GM12878 (cell line): ENCODE results near the gene HMBS. TPM values are rescaled to one million over a fixed set of nuclear protein-coding genes. Genes with fewer than 3 reads are reported as not detected.

Source experiments
- BMI1 ChIP-seq: fragments of 450-650 bp; IDR thresholded peaks from 2 replicates; pipeline ENCODE4 v1.6.1; 2016; ENCODE audit warnings: mild to moderate bottlenecking, moderate library complexity, borderline replicate concordance
- IKZF1 ChIP-seq: fragments of 450-650 bp; conservative IDR thresholded peaks from 2 replicates; pipeline ENCODE4 v1.6.1; 2017; ENCODE audit warnings: antibody characterized with exemption, mild to moderate bottlenecking
- IKZF2 ChIP-seq, 2 experiments: fragments of 450-650 bp; IDR thresholded peaks; 2 replicates each; pipeline ENCODE4 v1.6.1; 2017; ENCODE audit warnings: mild to moderate bottlenecking in 2 of 2, moderate library complexity in 2 of 2
- NFYA ChIP-seq: IDR thresholded peaks from 2 replicates; pipeline ENCODE4 v1.6.1; 2011; ENCODE audit warnings: low read depth, mild to moderate bottlenecking, low read length, improper control_type of control experiment, borderline replicate concordance
- NR2C1 ChIP-seq: fragments of 450-650 bp; IDR thresholded peaks from 2 replicates; pipeline ENCODE4 v1.6.1; 2017; ENCODE audit warnings: antibody characterized with exemption, mild to moderate bottlenecking, moderate library complexity
- PAX8 ChIP-seq: fragments of 450-650 bp; IDR thresholded peaks from 2 replicates; pipeline ENCODE4 v1.6.1; 2017; ENCODE audit warnings: mild to moderate bottlenecking, moderate library complexity
- RUNX3 ChIP-seq: IDR thresholded peaks from 2 replicates; pipeline ENCODE4 v1.6.1; 2012; ENCODE audit warnings: low read length, inconsistent platforms
- SIN3A ChIP-seq: IDR thresholded peaks from 2 replicates; pipeline ENCODE4 v1.6.1; 2012; ENCODE audit warnings: low read depth, low read length, improper control_type of control experiment
- SMAD1 ChIP-seq: fragments of 450-650 bp; IDR thresholded peaks from 2 replicates; pipeline ENCODE4 v1.6.1; 2018; ENCODE audit warnings: mild to moderate bottlenecking, low read depth; ENCODE audit not compliant: partially characterized antibody
- SREBF2 ChIP-seq: IDR thresholded peaks from 2 replicates; pipeline ENCODE4 v1.6.1; 2012; ENCODE audit warnings: mild to moderate bottlenecking, low read length
- STAT3 ChIP-seq: IDR thresholded peaks from 2 replicates; pipeline ENCODE4 v1.6.1; 2011; ENCODE audit warnings: low read depth, low read length, improper control_type of control experiment
- TAF1 ChIP-seq: IDR thresholded peaks from 2 replicates; pipeline ENCODE4 v1.6.1; 2011; ENCODE audit warnings: mild to moderate bottlenecking, low read depth, low read length, borderline replicate concordance
- polyA plus RNA-seq, 11 experiments: library from polyadenylated mRNA; depleted of rRNA in 4 of 11; unstranded in 6 of 11; stranded (reverse) in 5 of 11; fragments of >200 nt; fragmentation: Nextera tagmentation in 4 of 11; fragmentation: Illumina TruSeq in 1 of 11; extraction: Ambion mirVana in 4 of 11; extraction: Trizol in 1 of 11; gene quantifications; 1 replicate in 1 of 11; 2 replicates in 10 of 11; pipeline versions ENCODE4 v1.2.1 to v1.2.3, GENCODE V29; 2011 to 2016; ENCODE audit warnings: inconsistent platforms in 2 of 11, missing spikeins in 2 of 11, low read depth in 1 of 11
- total RNA-seq, 4 experiments: library from RNA; depleted of rRNA in 3 of 4; stranded (reverse); fragments of >200 nt in 3 of 4; fragmentation: Illumina TruSeq in 1 of 4; extraction: Trizol in 1 of 4; gene quantifications; 2 replicates each; pipeline versions ENCODE4 v1.2.1 to v1.2.3, GENCODE V29; 2013 to 2021
- TF ChIP-seq, protein P1 (sequence below): fragments of 450-650 bp; formaldehyde crosslinking; IDR thresholded peaks from 2 replicates; pipeline ENCODE4 v1.5.0; 2022; ENCODE audit warnings: mild to moderate bottlenecking, missing genetic modification characterization
- TF ChIP-seq, protein P2 (sequence below): fragments of 450-650 bp; IDR thresholded peaks from 2 replicates; pipeline ENCODE4 v1.6.1; 2017; ENCODE audit warnings: low read depth, mild to moderate bottlenecking, moderate library complexity
- TF ChIP-seq, protein P3 (sequence below): IDR thresholded peaks from 2 replicates; pipeline ENCODE4 v1.6.1; 2011; ENCODE audit warnings: borderline replicate concordance, low read depth, mild to moderate bottlenecking, moderate library complexity, low read length; ENCODE audit not compliant: insufficient read depth, poor library complexity, severe bottlenecking
- TF ChIP-seq, protein P4 (sequence below): IDR thresholded peaks from 2 replicates; pipeline ENCODE4 v1.6.1; 2012; ENCODE audit warnings: low read depth, low read length, improper control_type of control experiment
- TF ChIP-seq, protein P5 (sequence below): fragments of 450-650 bp; IDR thresholded peaks from 2 replicates; pipeline ENCODE4 v1.6.1; 2016; ENCODE audit warnings: mild to moderate bottlenecking

HMBS gene
- total and polyA plus RNA-seq, 10 of the 15 experiments (the other 5 are each of a cell fraction or from before 2014, with no cell fraction given), result 17.7 to 96.7 (median 49.7) TPM

DNA sequence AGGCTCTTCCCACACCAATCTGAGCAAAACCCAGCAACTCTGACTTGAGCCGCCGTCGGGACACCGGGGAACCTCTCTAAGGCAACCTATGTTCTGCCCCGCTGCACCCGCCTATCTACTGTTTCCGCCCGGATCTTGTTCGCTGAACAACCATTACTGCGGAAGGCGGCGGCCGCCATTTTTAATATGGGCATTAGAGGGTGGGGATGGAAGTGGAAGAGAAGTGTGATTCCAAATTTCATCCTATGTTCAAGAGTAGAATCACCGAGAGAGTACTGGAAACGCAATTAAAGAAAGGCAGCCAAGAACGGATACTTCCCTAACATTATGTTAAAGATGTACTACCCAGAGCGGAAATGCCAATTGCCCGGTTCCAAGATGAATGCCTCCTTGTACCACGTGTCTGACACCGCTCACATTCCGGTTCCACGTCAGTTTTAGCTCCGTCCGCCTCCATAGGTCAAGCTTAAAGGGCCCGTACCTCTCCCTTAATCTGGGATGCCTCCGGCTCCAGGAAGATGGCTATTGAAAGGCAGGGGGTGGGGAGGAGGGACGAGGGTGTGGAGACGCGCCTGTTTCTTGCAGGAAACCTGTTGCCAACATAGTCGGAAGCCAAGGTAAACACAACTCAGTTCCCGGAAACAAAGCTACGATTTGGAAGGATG, 17.2 kb downstream of the HMBS start, which contains the start of gene DPAGT1 (continued):
- TF ChIP-seq, protein P1, sequence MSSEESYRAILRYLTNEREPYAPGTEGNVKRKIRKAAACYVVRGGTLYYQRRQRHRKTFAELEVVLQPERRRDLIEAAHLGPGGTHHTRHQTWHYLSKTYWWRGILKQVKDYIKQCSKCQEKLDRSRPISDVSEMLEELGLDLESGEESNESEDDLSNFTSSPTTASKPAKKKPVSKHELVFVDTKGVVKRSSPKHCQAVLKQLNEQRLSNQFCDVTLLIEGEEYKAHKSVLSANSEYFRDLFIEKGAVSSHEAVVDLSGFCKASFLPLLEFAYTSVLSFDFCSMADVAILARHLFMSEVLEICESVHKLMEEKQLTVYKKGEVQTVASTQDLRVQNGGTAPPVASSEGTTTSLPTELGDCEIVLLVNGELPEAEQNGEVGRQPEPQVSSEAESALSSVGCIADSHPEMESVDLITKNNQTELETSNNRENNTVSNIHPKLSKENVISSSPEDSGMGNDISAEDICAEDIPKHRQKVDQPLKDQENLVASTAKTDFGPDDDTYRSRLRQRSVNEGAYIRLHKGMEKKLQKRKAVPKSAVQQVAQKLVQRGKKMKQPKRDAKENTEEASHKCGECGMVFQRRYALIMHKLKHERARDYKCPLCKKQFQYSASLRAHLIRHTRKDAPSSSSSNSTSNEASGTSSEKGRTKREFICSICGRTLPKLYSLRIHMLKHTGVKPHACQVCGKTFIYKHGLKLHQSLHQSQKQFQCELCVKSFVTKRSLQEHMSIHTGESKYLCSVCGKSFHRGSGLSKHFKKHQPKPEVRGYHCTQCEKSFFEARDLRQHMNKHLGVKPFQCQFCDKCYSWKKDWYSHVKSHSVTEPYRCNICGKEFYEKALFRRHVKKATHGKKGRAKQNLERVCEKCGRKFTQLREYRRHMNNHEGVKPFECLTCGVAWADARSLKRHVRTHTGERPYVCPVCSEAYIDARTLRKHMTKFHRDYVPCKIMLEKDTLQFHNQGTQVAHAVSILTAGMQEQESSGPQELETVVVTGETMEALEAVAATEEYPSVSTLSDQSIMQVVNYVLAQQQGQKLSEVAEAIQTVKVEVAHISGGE (CRISPR knock-in tag), result peak; percentile 86
- TF ChIP-seq SMAD1, result no peak
- TF ChIP-seq STAT3, result no peak
- no peak for TF ChIP-seq BMI1
- no peak for TF ChIP-seq SREBF2
- TF ChIP-seq NR2C1, result peak; percentile 91
- peak; percentile 9 to 41; a peak in 1 of 4 replicates for TF ChIP-seq IKZF2 (IDR thresholded peaks at IDR 0.05)
- TF ChIP-seq, protein P2, sequence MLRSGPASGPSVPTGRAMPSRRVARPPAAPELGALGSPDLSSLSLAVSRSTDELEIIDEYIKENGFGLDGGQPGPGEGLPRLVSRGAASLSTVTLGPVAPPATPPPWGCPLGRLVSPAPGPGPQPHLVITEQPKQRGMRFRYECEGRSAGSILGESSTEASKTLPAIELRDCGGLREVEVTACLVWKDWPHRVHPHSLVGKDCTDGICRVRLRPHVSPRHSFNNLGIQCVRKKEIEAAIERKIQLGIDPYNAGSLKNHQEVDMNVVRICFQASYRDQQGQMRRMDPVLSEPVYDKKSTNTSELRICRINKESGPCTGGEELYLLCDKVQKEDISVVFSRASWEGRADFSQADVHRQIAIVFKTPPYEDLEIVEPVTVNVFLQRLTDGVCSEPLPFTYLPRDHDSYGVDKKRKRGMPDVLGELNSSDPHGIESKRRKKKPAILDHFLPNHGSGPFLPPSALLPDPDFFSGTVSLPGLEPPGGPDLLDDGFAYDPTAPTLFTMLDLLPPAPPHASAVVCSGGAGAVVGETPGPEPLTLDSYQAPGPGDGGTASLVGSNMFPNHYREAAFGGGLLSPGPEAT, result peak; percentile 98
- TF ChIP-seq SIN3A, result peak; percentile 93
- no peak for TF ChIP-seq NFYA
- TF ChIP-seq, protein P3, sequence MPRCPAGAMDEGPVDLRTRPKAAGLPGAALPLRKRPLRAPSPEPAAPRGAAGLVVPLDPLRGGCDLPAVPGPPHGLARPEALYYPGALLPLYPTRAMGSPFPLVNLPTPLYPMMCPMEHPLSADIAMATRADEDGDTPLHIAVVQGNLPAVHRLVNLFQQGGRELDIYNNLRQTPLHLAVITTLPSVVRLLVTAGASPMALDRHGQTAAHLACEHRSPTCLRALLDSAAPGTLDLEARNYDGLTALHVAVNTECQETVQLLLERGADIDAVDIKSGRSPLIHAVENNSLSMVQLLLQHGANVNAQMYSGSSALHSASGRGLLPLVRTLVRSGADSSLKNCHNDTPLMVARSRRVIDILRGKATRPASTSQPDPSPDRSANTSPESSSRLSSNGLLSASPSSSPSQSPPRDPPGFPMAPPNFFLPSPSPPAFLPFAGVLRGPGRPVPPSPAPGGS, result no peak
- TF ChIP-seq RUNX3, result peak; percentile 44
- peak; percentile 85; the same call in 1 of the 2 replicates for TF ChIP-seq TAF1
- TF ChIP-seq, protein P4, sequence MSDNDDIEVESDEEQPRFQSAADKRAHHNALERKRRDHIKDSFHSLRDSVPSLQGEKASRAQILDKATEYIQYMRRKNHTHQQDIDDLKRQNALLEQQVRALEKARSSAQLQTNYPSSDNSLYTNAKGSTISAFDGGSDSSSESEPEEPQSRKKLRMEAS, result peak; percentile 93
- TF ChIP-seq IKZF1, result peak; percentile 93
- TF ChIP-seq, protein P5, sequence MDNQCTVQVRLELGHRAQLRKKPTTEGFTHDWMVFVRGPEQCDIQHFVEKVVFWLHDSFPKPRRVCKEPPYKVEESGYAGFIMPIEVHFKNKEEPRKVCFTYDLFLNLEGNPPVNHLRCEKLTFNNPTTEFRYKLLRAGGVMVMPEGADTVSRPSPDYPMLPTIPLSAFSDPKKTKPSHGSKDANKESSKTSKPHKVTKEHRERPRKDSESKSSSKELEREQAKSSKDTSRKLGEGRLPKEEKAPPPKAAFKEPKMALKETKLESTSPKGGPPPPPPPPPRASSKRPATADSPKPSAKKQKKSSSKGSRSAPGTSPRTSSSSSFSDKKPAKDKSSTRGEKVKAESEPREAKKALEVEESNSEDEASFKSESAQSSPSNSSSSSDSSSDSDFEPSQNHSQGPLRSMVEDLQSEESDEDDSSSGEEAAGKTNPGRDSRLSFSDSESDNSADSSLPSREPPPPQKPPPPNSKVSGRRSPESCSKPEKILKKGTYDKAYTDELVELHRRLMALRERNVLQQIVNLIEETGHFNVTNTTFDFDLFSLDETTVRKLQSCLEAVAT, result peak; percentile 77; the same call in 1 of the 2 replicates
- peak; percentile 90; the same call in 1 of the 2 replicates for TF ChIP-seq PAX8
